H1 (cell line): ENCODE measurements around the gene SMTNL2. TPM values are rescaled to one million over a fixed set of nuclear protein-coding genes. Genes with fewer than 3 reads are reported as not detected.

Experiments
- CEBPB ChIP-seq: IDR thresholded peaks from 2 replicates; pipeline ENCODE4 v1.6.1; 2012; ENCODE audit warnings: low read depth, low read length
- GTF2F1 ChIP-seq: IDR thresholded peaks from 2 replicates; pipeline ENCODE4 v1.6.1; 2012; ENCODE audit warnings: low read depth, low read length, improper control_type of control experiment, borderline replicate concordance
- HDAC2 ChIP-seq, 2 experiments: fragments of 300-600 bp in 1 of 2; sonication (generic) in 1 of 2; IDR thresholded peaks; 2 replicates each; pipeline ENCODE4 v1.6.1; 2011 to 2012; ENCODE audit warnings: low read depth in 2 of 2, low read length in 2 of 2, mild to moderate bottlenecking in 2 of 2, moderate library complexity in 2 of 2, borderline replicate concordance in 1 of 2, inconsistent platforms in 1 of 2
- RBBP5 ChIP-seq: IDR thresholded peaks from 2 replicates; pipeline ENCODE4 v1.7.1; 2012; ENCODE audit warnings: low read depth, mild to moderate bottlenecking, inconsistent platforms, low read length, moderate library complexity, borderline replicate concordance
- ZNF274 ChIP-seq: IDR thresholded peaks from 2 replicates; pipeline ENCODE4 v1.7.0; 2012; ENCODE audit warnings: low read length, borderline replicate concordance; ENCODE audit errors: extremely low read depth
- polyA plus RNA-seq, 7 experiments: library from polyadenylated mRNA; depleted of rRNA in 3 of 7; stranded (reverse) in 5 of 7; unstranded in 2 of 7; fragments of >200 nt in 5 of 7; fragments of 200-250 nt in 2 of 7; gene quantifications; 1 replicate in 5 of 7; 2 replicates in 1 of 7; 4 replicates in 1 of 7; pipeline versions ENCODE4 v1.2.1 to v1.2.3, GENCODE V29; 2011 to 2013; ENCODE audit warnings: missing spikeins in 2 of 7, mixed read lengths in 2 of 7
- total RNA-seq: library from RNA; stranded (reverse); fragmentation: NEBNext Ultra II Directional; extraction: Animal tissue kit (Norgen Biotek cat#: 25700); gene quantifications from 2 replicates; pipeline ENCODE4 v1.2.1, GENCODE V29; 2021

SMTNL2 gene
- total and polyA plus RNA-seq, 2 of the 8 experiments (the other 6 are each of a cell fraction or from before 2014, with no cell fraction given): 3.6 to 4.5 TPM

GRCh38 chr17:4557626-4558346, 26.5 kb upstream of the SMTNL2 start (continued):
- TF ChIP-seq ZNF274 (no peak), RBBP5 (no peak), CEBPB (no peak), GTF2F1 (no peak), HDAC2 (IDR thresholded peaks at IDR 0.05; ENCODE audit: borderline replicate concordance in 1 of 2, low read depth in 2 of 2, low read length in 2 of 2) (no peak)
